ENCODE results near the gene SUDS3.

DNA sequence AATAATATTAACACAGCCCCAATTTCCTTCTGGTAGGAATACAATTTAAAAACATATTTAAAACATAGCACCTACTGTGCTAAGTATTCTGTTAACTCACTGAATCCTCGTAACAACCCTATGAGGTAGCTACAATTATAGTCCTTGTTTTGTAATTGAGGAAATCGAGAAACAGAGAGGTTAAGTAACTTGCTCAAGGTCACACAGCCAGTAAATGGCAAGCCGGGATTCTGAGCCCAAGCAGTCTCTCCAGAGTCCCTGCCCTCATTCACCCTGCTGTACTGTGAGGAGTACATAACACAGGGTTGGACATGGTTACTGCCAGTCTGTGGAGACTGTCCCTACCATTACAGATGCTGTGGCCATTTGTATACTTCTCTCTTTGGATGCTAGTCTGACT is 44.3 kb downstream of the SUDS3 start:
- TF ChIP-seq, protein P1, sequence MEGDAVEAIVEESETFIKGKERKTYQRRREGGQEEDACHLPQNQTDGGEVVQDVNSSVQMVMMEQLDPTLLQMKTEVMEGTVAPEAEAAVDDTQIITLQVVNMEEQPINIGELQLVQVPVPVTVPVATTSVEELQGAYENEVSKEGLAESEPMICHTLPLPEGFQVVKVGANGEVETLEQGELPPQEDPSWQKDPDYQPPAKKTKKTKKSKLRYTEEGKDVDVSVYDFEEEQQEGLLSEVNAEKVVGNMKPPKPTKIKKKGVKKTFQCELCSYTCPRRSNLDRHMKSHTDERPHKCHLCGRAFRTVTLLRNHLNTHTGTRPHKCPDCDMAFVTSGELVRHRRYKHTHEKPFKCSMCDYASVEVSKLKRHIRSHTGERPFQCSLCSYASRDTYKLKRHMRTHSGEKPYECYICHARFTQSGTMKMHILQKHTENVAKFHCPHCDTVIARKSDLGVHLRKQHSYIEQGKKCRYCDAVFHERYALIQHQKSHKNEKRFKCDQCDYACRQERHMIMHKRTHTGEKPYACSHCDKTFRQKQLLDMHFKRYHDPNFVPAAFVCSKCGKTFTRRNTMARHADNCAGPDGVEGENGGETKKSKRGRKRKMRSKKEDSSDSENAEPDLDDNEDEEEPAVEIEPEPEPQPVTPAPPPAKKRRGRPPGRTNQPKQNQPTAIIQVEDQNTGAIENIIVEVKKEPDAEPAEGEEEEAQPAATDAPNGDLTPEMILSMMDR (IDR thresholded peaks at IDR 0.05; ENCODE audit: poor library complexity, severe bottlenecking) = no peak
- TF ChIP-seq SMC3 (conservative IDR thresholded peaks at IDR 0.05; ENCODE audit: poor library complexity) (no peak), EP300 (conservative IDR thresholded peaks at IDR 0.05; ENCODE audit: poor library complexity, severe bottlenecking) (no peak)

Measured in neural cell (in vitro differentiated cells).